GM06990 (cell line): ENCODE results near the gene CKS1B.

Source experiments
- DNase-seq: peaks from one replicate; pipeline ENCODE4 v3.0.0-alpha.2; 2011; ENCODE audit not compliant: insufficient read length; ENCODE audit errors: extremely low read depth
- H3K27me3 ChIP-seq: replicated peaks from 2 replicates; pipeline ENCODE4 v1.6.0; 2011; ENCODE audit warnings: low read length; ENCODE audit not compliant: control insufficient read depth, insufficient read depth
- H3K36me3 ChIP-seq: 2 replicates; pipeline ENCODE4 v1.5.1; 2011; ENCODE audit warnings: low read length; ENCODE audit not compliant: control insufficient read depth, insufficient read depth
- H3K4me3 ChIP-seq: replicated peaks from 2 replicates; pipeline ENCODE4 v1.5.1; 2011; ENCODE audit warnings: low read depth, mild to moderate bottlenecking, control low read depth, low read length
- TF ChIP-seq, protein P1 (sequence below): IDR thresholded peaks from 2 replicates; pipeline ENCODE4 v1.5.1; 2011; ENCODE audit warnings: low read length, control low read depth, mild to moderate bottlenecking, inconsistent platforms; ENCODE audit not compliant: insufficient read depth, poor library complexity, severe bottlenecking

CKS1B gene

GRCh38 chr1:155003227-155003765 is 28.8 kb downstream of the CKS1B start:
- H3K36me3 ChIP-seq = no peaks in the 10 kb centered on the region; the same call in 1 of the 2 replicates
- DNase-seq = peak; percentile 40
- H3K27me3 ChIP-seq = no peaks in the 10 kb centered on the region
- H3K4me3 ChIP-seq = peak overlapping the region; percentile 96
- TF ChIP-seq, protein P1, sequence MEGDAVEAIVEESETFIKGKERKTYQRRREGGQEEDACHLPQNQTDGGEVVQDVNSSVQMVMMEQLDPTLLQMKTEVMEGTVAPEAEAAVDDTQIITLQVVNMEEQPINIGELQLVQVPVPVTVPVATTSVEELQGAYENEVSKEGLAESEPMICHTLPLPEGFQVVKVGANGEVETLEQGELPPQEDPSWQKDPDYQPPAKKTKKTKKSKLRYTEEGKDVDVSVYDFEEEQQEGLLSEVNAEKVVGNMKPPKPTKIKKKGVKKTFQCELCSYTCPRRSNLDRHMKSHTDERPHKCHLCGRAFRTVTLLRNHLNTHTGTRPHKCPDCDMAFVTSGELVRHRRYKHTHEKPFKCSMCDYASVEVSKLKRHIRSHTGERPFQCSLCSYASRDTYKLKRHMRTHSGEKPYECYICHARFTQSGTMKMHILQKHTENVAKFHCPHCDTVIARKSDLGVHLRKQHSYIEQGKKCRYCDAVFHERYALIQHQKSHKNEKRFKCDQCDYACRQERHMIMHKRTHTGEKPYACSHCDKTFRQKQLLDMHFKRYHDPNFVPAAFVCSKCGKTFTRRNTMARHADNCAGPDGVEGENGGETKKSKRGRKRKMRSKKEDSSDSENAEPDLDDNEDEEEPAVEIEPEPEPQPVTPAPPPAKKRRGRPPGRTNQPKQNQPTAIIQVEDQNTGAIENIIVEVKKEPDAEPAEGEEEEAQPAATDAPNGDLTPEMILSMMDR = no peak

- H3K36me3 ChIP-seq = no peaks in the 10 kb centered on the region; the same call in 1 of the 2 replicates
- peak; percentile 55 for DNase-seq
- H3K4me3 ChIP-seq = peak overlapping the region; percentile 96
- TF ChIP-seq, protein P1 = no peak
- no peaks in the 10 kb centered on the region for H3K27me3 ChIP-seq
Measured at GRCh38 chr1:155003766-155004351, 29.4 kb downstream of the CKS1B start.

DNA sequence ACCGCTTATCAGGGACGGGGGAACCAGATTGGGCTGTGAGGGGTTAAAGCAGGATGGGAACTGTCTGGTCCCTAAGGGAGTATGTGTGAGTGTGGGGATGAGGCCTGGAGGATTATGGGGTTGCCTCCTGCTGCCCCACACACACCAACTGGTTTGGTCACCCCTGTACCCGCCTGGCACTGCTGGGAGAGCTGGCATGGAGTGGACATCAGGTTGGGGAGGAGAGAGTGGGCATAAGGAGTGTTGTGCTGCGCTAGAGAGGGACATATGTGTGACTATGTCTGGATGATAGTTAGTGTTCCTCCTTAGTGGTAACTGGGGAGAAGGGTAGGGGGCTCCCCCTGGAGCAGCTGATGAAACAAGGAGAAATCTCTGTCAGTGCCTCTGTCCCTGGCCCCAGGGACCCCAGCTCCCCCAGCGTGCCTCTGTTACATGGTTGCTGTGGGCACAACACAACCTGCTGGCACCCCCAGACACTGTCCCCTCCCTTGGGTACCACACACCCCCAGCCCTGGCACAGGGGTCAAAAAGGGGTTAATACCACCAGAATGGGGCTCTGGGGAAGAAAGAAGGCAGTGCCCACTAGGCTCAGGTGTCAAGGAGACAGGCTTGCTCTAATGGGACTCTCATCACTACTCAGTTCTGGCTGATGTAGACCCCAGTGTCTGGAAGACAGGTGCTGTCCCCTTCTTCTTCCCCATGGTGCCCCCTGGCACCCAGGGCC is 30.0 kb downstream of the CKS1B start:
- DNase-seq = no peak
- Histone ChIP-seq H3K27me3 (no peaks in the 10 kb centered on the region), H3K4me3 (peak overlapping the region; percentile 96), H3K36me3 (no peaks in the 10 kb centered on the region; the same call in 1 of the 2 replicates)
- TF ChIP-seq, protein P1 = no peak

DNA sequence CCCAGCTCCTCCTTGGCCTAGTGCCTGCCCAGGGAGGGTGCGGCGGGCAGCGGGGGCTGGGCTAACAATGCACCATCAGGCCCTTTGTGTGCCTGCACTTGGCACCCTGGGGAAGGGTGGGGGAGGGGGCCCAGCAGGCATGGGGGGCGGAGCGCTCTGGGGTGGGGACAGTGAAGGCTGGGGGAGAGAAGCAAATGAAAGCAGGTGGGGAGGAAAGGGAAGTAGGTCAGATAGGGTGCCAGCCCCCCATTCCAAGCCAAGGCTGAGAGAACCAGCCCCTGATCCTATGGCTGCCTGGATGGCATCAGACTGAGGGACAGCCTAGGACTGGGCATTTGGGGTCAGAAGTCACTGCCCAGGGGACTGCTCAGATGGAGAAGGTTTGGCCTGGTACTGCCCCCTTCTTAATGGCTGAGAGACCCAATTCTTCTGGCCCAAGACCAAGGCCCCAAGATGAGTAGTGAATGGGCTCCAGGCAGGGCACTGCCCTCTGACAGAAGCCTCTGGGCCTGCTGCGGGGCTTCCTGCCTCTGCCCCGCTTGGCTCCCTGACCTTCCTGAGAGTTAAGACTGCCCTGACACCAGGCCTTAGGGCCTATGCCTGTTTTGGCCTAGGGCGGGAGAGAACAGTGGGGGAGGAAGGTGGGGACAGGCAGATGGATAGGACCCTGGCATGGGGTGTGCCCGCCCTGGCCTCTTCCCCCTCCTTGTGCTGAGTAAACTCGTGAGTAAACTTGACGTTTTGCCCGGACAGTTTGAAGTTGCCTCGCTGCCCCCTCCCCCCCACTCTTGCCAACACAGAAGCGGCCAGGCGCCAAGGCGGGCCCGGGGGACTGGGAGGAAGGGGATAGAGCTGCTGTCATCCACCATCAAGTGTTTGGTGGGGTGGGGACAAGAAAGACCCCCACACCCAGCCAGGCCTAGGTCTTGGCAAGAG is 30.9 kb downstream of the CKS1B start:
- Histone ChIP-seq H3K27me3 (no peaks in the 10 kb centered on the region), H3K36me3 (no peaks in the 10 kb centered on the region; the same call in 1 of the 2 replicates), H3K4me3 (peak overlapping the region; percentile 96)
- no peak for DNase-seq
- TF ChIP-seq, protein P1 = no peak

GRCh38 chr1:155006601-155007101 is 32.2 kb downstream of the CKS1B start:
- Histone ChIP-seq H3K4me3 (no peak overlapping the region), H3K27me3 (no peaks in the 10 kb centered on the region), H3K36me3 (peaks cover 5% of the 10 kb centered on the region; the same call in 1 of the 2 replicates)
- TF ChIP-seq, protein P1 = no peak
- DNase-seq = no peak
